Heart left ventricle (tissue), 13 donors: ENCODE results near the gene ACTL7B.

Experiments
- POLR2A ChIP-seq, 2 donors: fragments of 450-650 bp; IDR thresholded peaks; one replicate each; pipeline ENCODE4 v1.6.1; 2017; ENCODE audit warnings: antibody characterized with exemption in 2 of 2, mild to moderate bottlenecking in 2 of 2, moderate library complexity in 2 of 2
- TF ChIP-seq, protein P1 (sequence below), 12 donors: fragments of 200-600 bp; sonication (generic) in 4 of 12; IDR thresholded peaks; one replicate each; pipeline versions ENCODE4 v1.5.0 to v1.8.0; 2018 to 2022; ENCODE audit warnings: antibody characterized with exemption in 12 of 12, mild to moderate bottlenecking in 5 of 12
- donor health status: ischemic (EF 13 %, LVEDD 7.1; RV severe dilation, severe dysfunction).
- donor health status: DM: no; HTN: yes; CAD: no.
- donor health status: DM: no; HTN: no; CAD: no.
- donor health status: ischemic (EF 25% LVEDD 6.9; RV normal size, moderate dysfunction).
- donor health status: ischemic (EF 25% LVEDD 5.7; RV mildly dilated, moderate dysfunction).
- donor health status: ischemic (EF 35%, LVEDD 5.7; RV mildly dilated, moderate dysfunction).
- donor health status: nonischemic (EF 11% LVEDD 7.7; RV severe dilation, severe dysfunction).
- donor health status: DM: yes; HTN: yes; CAD: no.
- donor health status: PGD.
- donor health status: ischemic (EF 29% LVEDD 5.4; RV normal size, mild dysfunction).
- donor health status: nonischemic (EF 23%, LVEDD 6.1; RV moderate dilation, normal function).

DNA sequence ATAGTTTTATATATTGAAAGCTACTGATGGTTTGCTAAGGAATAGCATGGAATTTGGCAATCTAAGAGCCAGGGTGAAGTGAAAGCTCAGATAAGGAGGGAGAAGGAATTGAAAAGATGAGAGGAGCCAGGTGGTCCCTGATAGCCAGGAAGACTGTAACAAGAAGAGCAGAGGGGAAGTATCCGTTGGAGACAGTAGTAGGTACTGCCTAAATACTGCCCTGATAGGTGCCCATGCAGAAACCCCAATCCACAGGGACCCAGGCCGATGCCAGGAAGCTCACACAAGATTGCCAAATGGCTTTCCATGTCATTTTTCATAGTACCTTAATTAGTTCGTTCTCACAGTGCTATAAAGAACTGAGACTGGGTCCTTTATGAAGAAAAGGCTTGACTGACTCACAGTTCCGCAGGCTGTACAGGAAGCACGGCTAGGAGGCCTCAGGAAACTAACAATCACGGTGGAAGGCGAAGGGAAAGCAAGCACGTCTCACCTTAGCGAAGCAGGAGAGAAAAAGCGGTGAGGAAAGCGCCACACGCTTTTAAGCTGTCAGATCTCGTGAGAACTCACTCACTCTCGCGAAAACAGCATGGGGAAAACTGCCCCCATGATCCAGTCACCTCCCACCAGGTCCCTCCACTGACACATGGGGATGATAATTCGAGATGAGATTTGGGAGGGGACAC, 13.0 kb downstream of the ACTL7B start:
- TF ChIP-seq, protein P1, sequence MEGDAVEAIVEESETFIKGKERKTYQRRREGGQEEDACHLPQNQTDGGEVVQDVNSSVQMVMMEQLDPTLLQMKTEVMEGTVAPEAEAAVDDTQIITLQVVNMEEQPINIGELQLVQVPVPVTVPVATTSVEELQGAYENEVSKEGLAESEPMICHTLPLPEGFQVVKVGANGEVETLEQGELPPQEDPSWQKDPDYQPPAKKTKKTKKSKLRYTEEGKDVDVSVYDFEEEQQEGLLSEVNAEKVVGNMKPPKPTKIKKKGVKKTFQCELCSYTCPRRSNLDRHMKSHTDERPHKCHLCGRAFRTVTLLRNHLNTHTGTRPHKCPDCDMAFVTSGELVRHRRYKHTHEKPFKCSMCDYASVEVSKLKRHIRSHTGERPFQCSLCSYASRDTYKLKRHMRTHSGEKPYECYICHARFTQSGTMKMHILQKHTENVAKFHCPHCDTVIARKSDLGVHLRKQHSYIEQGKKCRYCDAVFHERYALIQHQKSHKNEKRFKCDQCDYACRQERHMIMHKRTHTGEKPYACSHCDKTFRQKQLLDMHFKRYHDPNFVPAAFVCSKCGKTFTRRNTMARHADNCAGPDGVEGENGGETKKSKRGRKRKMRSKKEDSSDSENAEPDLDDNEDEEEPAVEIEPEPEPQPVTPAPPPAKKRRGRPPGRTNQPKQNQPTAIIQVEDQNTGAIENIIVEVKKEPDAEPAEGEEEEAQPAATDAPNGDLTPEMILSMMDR (IDR thresholded peaks at IDR 0.05), result no peak
- no peak for TF ChIP-seq POLR2A (IDR thresholded peaks at IDR 0.05)
